ENCODE data around the gene HRNR.

Gene HRNR

DNA sequence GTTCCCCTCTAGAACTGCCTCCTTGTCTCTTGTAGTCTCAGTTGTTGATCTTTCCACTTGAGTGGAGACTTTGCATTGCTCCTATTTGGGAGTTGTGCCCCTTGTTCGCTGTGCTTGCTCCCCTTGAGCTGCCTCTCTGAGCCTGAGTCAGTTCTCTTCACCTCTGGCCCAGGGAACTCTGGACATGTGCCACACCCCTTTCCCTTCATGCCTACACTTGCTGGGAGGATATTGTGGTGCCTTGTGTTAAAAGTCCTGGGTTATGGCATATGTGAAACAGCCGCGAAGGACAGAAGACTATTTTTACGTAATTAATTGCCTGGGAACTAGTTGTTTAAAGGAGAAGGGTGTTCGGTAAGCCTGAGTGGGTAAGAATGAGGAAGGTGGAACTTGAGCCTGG is 32.7 kb downstream of the HRNR start:
- no peak for DNase-seq
- in situ Hi-C loops (cut with HindIII; ENCODE audit: low pct_ligation_motif_present, low pct_unique_long_range_greater_than_20kb, low sequenced_read_pairs) = no loop called here

GRCh38 chr1:152190589-152190988 is 33.4 kb downstream of the HRNR start:
- in situ Hi-C loops (cut with HindIII; ENCODE audit: low pct_ligation_motif_present, low pct_unique_long_range_greater_than_20kb, low sequenced_read_pairs) = no loop called here
- no peak for DNase-seq

GRCh38 chr1:152189657-152190442 is 34.1 kb downstream of the HRNR start:
- in situ Hi-C loops (cut with HindIII; ENCODE audit: low pct_ligation_motif_present, low pct_unique_long_range_greater_than_20kb, low sequenced_read_pairs) = no loop called here
- peak; percentile 86 for DNase-seq

DNA sequence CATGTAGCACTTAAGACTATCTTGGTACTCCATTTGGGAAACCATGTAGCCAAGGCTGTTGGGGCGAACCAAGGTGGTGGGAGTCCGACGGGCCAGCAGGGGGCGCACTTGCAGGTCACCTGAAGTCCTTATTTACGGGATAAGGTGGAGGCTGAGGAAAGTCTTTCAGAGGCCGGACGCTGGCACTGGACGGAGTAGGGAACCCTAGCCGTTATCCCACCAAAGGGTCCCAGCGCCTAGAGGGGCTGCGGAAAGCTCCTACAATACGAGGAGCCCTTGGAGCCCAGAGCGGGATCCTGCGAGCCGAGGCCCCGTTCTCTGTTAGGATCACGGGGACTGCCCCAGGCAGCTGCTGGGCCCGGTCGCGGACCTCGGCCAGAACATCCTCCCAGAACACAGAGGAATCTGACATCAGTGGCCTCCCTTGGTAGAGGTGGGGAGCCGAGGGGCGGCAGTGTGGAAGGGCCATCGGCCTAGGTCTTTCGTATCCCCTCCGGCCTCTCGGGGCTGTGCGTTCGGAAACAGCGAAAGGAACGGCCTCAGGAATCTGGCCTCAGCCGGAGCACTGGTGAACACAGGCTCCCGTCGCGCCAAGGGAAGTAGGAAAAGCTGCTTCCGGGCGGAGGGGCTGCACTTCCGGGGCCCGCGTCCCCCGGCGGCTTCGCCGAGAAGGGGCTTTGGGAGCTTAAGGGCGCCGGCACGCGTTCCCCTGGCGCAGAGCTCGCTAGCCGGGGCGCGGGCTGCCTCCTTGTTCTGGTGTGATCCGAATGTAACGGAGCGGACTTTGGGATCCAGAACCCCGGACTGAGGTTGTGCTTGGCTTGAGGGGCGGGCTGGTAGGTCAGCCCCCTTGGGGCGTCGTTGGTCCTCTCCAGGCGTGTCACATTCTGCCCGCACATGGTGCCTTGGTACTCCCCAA is 35.1 kb downstream of the HRNR start:
- DNase-seq = peak; percentile 85
- in situ Hi-C loops (cut with HindIII; ENCODE audit: low pct_ligation_motif_present, low pct_unique_long_range_greater_than_20kb, low sequenced_read_pairs) = no loop called here

DNA sequence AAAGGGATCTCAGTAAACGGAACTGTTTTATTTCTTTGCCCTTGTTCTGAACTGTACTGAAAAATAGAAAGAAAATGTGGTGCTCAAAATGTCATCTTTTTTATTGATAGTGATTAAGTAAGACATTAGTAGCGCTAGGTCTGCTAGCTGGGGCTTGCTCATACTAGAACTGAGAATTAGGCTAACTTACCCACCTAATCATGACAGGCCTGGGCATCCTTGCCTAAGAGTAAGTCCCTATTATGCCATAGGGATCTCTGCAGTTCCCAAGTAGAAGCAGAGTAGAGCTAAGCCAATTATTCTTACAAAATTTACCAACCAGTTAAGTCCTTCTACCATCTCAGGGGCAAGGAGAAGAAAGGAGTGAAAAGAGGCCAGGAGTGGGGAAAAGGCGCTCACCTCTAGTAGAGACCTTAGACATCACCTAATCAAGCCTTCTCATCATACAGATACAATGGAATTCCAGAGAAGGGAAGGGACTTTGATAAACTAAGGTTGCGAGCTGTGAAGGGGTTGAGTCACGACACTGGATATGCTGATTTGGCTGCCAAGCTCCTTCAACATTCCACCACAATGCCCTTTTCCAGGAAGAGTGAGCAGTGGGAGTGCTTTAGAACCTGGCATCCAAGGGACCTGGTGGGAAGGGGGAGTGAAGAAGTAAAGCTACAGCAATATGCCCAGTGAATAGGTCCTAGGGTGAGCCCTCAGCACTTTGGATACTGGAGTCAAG is 37.3 kb downstream of the HRNR start:
- no peak for DNase-seq
- in situ Hi-C loops (cut with HindIII; ENCODE audit: low pct_ligation_motif_present, low pct_unique_long_range_greater_than_20kb, low sequenced_read_pairs) = no loop called here

DNA sequence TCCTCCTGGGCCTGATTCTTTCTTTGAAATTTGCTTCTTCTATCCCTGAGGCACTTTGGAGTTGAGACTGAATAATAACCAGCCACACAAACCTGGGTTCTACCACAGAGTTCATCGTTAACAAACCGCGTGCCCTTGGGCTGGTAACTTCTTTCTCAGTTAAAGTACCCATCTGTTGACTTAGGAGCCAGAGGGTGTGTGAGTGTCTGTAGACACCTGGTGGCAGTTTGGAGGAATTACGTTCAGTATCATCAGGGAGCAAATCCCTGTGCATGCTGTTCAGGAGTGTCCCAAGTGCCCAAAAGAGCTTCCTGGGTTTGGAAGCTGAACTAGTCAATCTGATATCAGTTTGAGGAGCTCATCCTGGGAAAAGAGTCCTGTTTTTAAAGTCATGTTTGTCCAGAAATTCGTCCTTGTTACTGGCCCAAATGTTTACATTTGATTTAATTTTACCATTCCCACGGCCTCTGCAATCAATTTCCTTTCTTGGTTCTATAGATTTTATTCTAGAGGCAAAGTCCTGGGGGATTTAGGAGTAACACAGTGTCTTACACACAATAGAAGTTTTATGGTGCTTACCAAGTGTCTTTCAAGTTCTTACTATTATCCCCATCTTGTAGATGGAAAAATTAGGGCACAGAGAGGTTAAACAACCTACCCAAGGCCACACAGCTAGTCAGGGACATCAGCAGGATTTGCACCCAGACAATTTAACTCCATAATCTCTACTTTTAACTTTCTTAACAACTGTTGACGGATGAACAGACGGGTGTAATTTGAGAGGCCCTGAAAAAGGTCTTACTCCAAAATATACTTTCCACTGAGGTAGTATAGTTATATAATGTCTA is 38.2 kb downstream of the HRNR start:
- in situ Hi-C loops (cut with HindIII; ENCODE audit: low pct_ligation_motif_present, low pct_unique_long_range_greater_than_20kb, low sequenced_read_pairs) = no loop called here
- peak; percentile 82 for DNase-seq

GRCh38 chr1:152182944-152183361 is 41.0 kb downstream of the HRNR start:
- peak; percentile 80 for DNase-seq
- in situ Hi-C loops (cut with HindIII; ENCODE audit: low pct_ligation_motif_present, low pct_unique_long_range_greater_than_20kb, low sequenced_read_pairs) = no loop called here

- in situ Hi-C loops (cut with HindIII; ENCODE audit: low pct_ligation_motif_present, low pct_unique_long_range_greater_than_20kb, low sequenced_read_pairs) = no loop called here
- DNase-seq = peak; percentile 75
These were observed 41.6 kb downstream of the HRNR start for GRCh38 chr1:152182431-152182830.

DNA sequence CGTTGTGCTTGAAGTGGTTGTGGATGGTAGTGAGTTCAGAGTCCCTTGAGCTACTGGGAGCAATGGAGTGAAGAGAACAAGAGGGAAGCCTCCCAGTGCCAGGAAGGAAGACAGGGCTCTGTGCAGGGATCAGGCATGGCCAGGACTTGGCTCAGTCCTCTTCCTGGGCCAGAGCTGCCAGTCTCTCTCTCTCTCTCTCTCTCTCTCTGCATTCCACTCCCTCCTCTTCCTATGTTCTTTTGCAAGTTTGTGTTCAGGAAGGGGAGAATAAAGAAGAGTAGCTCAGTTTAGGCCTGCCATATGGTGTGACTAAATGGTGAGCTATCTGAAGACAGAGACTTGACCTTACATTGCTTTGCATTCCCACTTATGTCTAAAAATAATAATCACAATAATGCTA is 44.4 kb downstream of the HRNR start:
- in situ Hi-C loops (cut with HindIII; ENCODE audit: low pct_ligation_motif_present, low pct_unique_long_range_greater_than_20kb, low sequenced_read_pairs) = no loop called here
- DNase-seq = no peak

DNA sequence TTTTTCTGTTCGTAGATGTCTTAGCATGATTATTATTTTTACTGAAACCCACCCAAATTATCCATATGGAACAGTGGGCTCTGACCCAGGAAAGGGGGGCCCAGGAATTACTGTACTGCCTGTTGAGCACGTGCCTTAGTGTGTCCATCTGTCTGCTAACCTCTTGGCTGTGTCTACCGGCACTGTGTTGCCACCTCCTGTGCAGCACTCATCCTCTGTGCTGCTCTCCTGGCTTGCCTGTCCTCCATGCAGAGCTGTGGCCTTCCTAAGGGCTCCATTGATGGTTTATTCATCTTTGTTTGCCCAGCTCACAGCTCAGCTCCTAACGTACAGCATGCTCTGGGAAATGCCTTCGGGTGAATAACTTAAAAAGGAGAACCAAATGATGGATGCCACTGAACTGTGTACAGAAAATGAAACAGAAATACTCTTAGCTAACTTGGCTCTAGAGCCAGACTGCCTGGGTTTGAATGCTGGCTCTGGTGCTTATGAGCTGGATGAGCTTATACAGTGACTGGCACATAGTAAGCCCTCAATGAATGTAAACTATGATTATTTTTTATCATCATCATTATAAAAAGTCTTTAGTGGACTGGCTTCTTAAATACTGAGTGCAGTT is 53.6 kb downstream of the HRNR start:
- DNase-seq = no peak
- in situ Hi-C loops (cut with HindIII; ENCODE audit: low pct_ligation_motif_present, low pct_unique_long_range_greater_than_20kb, low sequenced_read_pairs) = no loop called here

DNA sequence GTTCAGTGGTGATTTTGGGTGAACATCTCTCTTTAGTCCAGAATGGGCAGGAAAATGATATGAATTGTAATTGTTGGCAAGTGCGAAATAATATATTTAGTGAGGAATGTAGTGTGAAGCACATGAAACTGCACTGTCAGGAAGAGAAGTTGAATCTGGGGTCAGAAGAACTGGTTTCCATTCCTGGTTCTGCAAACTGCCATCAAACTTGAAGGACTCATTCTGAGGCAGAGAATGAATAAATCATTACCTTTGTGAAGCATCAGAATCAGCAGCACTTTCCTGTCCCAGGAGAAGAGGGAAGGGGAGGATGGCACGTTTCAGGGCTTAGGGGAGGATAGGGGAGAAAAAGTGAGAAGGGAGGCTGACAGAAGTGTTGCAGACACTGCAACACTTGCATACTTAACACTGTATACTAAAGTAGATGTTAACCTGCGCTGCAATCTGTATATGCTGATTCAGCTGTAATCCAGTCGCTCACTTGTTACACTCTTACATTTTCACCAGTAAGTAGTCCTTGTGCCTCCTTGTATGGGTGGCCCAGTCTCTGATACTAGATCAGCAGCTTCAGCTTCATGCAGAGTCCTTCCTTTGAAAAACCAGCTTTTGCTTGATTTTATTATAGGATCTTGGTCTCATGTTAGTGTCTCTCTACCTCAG is 54.5 kb downstream of the HRNR start:
- peak; percentile 19 for DNase-seq

GRCh38 chr1:152168535-152168868 is 55.5 kb downstream of the HRNR start:
- DNase-seq = no peak
- in situ Hi-C loops (cut with HindIII; ENCODE audit: low pct_ligation_motif_present, low pct_unique_long_range_greater_than_20kb, low sequenced_read_pairs) = no loop called here

More for the DNA sequence above, 54.5 kb downstream of the HRNR start:
- in situ Hi-C loops (cut with HindIII; ENCODE audit: low pct_ligation_motif_present, low pct_unique_long_range_greater_than_20kb, low sequenced_read_pairs) = no loop called here

GRCh38 chr1:152167835-152168534 is 56.0 kb downstream of the HRNR start:
- in situ Hi-C loops (cut with HindIII; ENCODE audit: low pct_ligation_motif_present, low pct_unique_long_range_greater_than_20kb, low sequenced_read_pairs) = no loop called here
- DNase-seq = peak; percentile 97

- in situ Hi-C loops (cut with HindIII; ENCODE audit: low pct_ligation_motif_present, low pct_unique_long_range_greater_than_20kb, low sequenced_read_pairs) = no loop called here
- no peak for DNase-seq
These were observed 57.0 kb downstream of the HRNR start for GRCh38 chr1:152166966-152167365.

DNA sequence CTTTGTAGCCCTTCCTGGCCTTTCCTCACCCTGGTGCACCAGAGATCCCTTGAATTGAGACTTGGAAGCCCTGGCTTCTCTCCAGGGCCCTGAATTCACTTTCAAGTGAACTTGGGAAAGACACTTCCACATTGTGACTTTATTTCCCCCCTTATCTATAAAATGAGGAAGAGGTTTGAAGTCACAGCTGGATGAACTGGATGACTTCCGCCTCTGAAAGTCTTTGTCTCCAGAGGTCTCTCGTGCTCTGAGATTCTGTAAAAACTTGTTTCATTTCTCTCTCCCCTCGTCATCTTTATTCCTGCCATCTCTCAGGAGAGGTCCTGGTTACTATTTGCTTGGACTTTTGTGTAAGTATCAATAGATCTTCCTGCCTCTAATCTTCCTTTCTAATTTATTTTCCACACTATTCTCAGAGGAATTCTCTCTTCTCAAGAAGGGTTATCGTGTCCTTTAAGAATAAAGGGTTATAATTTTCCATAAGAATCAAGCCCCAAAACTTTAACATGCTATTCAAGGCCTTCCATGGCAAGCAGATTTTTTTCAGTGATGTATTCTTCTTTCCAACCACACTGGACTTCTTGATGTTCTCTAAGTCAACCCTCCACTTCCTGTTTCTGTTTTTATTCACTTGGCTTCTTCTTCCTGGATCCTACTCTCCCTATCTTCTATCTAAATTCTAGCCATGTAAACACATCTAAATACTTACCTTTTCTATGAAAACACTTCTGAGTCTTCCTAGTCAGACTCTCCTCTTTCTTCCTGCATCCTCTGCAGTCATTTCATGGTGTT is 58.5 kb downstream of the HRNR start:
- in situ Hi-C loops (cut with HindIII; ENCODE audit: low pct_ligation_motif_present, low pct_unique_long_range_greater_than_20kb, low sequenced_read_pairs) = no loop called here
- DNase-seq = peak; percentile 28

- in situ Hi-C loops (cut with HindIII; ENCODE audit: low pct_ligation_motif_present, low pct_unique_long_range_greater_than_20kb, low sequenced_read_pairs) = no loop called here
- no peak for DNase-seq
These were observed 59.4 kb downstream of the HRNR start for GRCh38 chr1:152164517-152165136.
